Measurements from ENCODE around the gene ACVR1. TPM values are rescaled to one million over a fixed set of nuclear protein-coding genes. Genes with fewer than 3 reads are reported as not detected.
A peak's percentile ranks its signal among the peaks of the same experiment; 100 is the strongest.

ACVR1 gene
- total RNA-seq, 1 experiment from 2014 or later = 17.1 TPM

GRCh38 chr2:157806426-157807077 is 69.6 kb downstream of the ACVR1 start:
- peak; percentile 29 for DNase-seq (ENCODE audit: low spot score)
- Histone ChIP-seq H3K36me3 (ENCODE audit: insufficient read depth, low read length, poor library complexity, severe bottlenecking) (no peaks in the 10 kb centered on the region), H3K4me3 (ENCODE audit: low read depth, low read length, poor library complexity, severe bottlenecking) (no peak overlapping the region), H3K9me3 (ENCODE audit: low read depth, low read length, poor library complexity, severe bottlenecking) (no peaks in the 10 kb centered on the region), H3K27ac (ENCODE audit: low read depth, low read length, poor library complexity, severe bottlenecking) (peak overlapping the region; percentile 36), H3K27me3 (replicated peaks; ENCODE audit: insufficient read depth, low read depth, low read length, poor library complexity) (no peaks in the 10 kb centered on the region), H3K4me1 (ENCODE audit: insufficient read depth, low read length, poor library complexity, severe bottlenecking) (peaks cover 21% of the 10 kb centered on the region)
- TF ChIP-seq CTCF (conservative IDR thresholded peaks at IDR 0.05; ENCODE audit: low read depth, low read length) (no peak), EZH2 (IDR thresholded peaks at IDR 0.05; ENCODE audit: borderline replicate concordance, low read depth, low read length, poor library complexity, severe bottlenecking) (no peak)
- CTCF ChIA-PET = no interaction called here
- intact Hi-C loops (cut with micrococcal nuclease; ENCODE audit: unreplicated experiment) = no loop called here
- POLR2A ChIA-PET (ENCODE audit: low non-redundant PET) = interaction anchor here (1.6 kb wide), 1 partner anchor 32 kb away, joined by 3 read pairs; no protein-coding TSS in a partner anchor
- no TSS peak for BruUV-seq (replicated peaks)

GRCh38 chr2:157805519-157805918 is 70.6 kb downstream of the ACVR1 start:
- POLR2A ChIA-PET (ENCODE audit: low non-redundant PET) = no interaction called here
- BruUV-seq (replicated peaks) = no TSS peak
- Histone ChIP-seq H3K36me3 (ENCODE audit: insufficient read depth, low read length, poor library complexity, severe bottlenecking) (no peaks in the 10 kb centered on the region), H3K9me3 (ENCODE audit: low read depth, low read length, poor library complexity, severe bottlenecking) (no peaks in the 10 kb centered on the region), H3K27me3 (replicated peaks; ENCODE audit: insufficient read depth, low read depth, low read length, poor library complexity) (no peaks in the 10 kb centered on the region), H3K4me1 (ENCODE audit: insufficient read depth, low read length, poor library complexity, severe bottlenecking) (peaks cover 21% of the 10 kb centered on the region), H3K4me3 (ENCODE audit: low read depth, low read length, poor library complexity, severe bottlenecking) (no peak overlapping the region), H3K27ac (ENCODE audit: low read depth, low read length, poor library complexity, severe bottlenecking) (no peak overlapping the region)
- intact Hi-C loops (cut with micrococcal nuclease; ENCODE audit: unreplicated experiment) = no loop called here
- no peak for DNase-seq (ENCODE audit: low spot score)
- CTCF ChIA-PET = no interaction called here
- TF ChIP-seq CTCF (conservative IDR thresholded peaks at IDR 0.05; ENCODE audit: low read depth, low read length) (no peak), EZH2 (IDR thresholded peaks at IDR 0.05; ENCODE audit: borderline replicate concordance, low read depth, low read length, poor library complexity, severe bottlenecking) (no peak)

GRCh38 chr2:157804355-157804754 is 71.8 kb downstream of the ACVR1 start:
- no peaks in the 10 kb centered on the region for H3K9me3 ChIP-seq (ENCODE audit: low read depth, low read length, poor library complexity, severe bottlenecking)
- ChIA-PET CTCF (interaction anchor here (0.6 kb wide), 1 partner anchor 1191 kb away, joined by 3 read pairs; no protein-coding TSS in a partner anchor), POLR2A (ENCODE audit: low non-redundant PET) (no interaction called here)
- no peak overlapping the region for H3K27ac ChIP-seq (ENCODE audit: low read depth, low read length, poor library complexity, severe bottlenecking)
- peaks cover 20% of the 10 kb centered on the region for H3K4me1 ChIP-seq (ENCODE audit: insufficient read depth, low read length, poor library complexity, severe bottlenecking)
- H3K36me3 ChIP-seq (ENCODE audit: insufficient read depth, low read length, poor library complexity, severe bottlenecking) = no peaks in the 10 kb centered on the region
- TF ChIP-seq EZH2 (IDR thresholded peaks at IDR 0.05; ENCODE audit: borderline replicate concordance, low read depth, low read length, poor library complexity, severe bottlenecking) = no peak
- TF ChIP-seq CTCF (conservative IDR thresholded peaks at IDR 0.05; ENCODE audit: low read depth, low read length) = no peak
- intact Hi-C loops (cut with micrococcal nuclease; ENCODE audit: unreplicated experiment) = no loop called here
- H3K27me3 ChIP-seq (replicated peaks; ENCODE audit: insufficient read depth, low read depth, low read length, poor library complexity) = no peaks in the 10 kb centered on the region
- no TSS peak for BruUV-seq (replicated peaks)
- no peak overlapping the region for H3K4me3 ChIP-seq (ENCODE audit: low read depth, low read length, poor library complexity, severe bottlenecking)
- DNase-seq (ENCODE audit: low spot score) = no peak
